DMS53 (cell line): ENCODE measurements around the gene LFNG.

Experiments used
- DNase-seq: peaks from one replicate; lab custom pipeline; 2025; lab: John Stamatoyannopoulos, UW

Gene LFNG

DNA sequence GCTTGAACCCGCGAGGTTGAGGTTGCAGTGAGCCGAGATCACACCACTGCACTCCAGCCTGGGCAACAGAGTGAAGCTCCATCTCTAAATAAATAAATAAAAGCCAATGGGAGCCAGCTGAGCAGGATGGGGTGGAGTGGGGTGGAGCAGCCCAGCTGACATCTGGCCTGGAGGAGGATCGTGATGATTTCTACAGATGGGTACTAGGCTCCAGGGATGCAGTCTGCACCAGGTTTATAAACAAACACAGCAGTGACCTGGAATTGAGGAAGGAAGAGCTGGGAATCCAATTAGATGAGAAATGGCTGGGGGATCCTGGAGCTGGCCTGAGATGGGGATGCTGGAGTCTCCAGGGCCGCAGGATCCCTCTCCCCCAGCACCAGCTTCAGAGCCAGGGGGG is 36.1 kb upstream of the LFNG start:
- peak; percentile 58 for DNase-seq

DNA sequence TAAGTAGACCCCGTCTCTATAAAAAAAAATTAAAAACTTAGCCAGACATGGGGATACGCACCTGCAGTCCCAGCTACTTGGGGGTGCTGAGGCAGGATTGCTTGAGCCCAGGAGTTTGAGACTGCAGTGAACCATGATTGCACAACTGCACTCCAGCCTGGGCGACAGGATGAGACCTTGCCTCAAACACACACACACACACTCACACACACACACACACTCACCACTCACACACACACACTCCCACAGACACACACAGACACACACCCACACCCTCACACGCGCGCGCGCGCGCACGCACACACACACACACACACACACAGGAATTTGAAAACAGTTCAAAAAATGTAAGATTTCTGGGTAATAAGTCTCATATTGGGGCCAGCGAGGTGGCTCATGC is 34.7 kb upstream of the LFNG start:
- DNase-seq = no peak

DNA sequence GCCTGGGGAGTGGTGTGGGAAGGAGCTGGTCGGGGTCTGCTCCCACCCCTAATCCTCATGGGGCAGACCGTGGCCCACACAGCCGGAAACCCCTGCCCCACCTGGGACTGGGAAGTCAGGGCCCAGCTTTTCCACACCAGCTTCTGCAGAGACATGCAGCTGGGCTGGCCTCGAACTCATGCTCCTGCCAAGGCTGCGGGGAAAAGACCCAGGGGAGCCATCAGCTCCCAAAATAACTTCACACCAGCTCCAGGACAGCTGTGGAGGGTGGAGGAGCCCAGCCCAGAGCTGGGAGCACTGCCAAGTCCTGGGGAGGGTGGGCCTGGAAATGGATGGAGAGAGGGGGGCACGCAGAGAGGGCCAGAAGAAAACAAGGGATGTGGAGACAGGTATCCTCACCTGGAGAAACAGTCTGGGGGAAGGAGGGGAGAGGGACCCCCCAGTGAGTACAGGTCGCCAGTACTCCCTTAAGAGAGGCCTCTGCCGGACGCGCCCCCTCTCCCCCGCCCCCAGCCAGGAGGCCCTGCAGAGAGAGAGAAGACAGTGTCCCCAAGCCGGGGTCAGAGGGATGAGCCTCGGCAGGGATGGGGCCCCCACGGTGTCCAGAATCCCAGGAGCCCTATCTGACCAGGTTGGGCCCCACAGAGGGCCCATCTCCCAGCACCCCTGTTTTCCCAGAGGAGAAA is 31.8 kb upstream of the LFNG start:
- DNase-seq = no peak

DNA sequence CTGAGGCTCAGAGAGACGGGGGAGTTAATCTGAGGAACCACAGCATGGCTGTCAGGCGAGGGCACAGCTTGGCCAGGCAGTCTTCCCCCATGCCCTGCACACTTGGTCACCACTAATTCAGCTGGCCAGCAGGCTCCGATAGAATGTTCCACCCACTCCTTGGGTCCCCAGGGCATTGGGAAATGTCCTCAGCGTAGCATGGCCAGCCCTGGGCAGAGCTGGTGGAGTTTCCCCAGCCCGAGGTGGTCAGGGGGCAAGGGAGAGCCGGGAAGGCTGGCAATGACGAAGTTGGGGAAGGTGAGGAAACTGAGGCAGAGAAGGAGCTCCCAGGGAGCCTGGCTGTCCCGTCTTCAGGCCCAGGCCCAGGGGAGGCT is 31.3 kb upstream of the LFNG start:
- DNase-seq = no peak

DNA sequence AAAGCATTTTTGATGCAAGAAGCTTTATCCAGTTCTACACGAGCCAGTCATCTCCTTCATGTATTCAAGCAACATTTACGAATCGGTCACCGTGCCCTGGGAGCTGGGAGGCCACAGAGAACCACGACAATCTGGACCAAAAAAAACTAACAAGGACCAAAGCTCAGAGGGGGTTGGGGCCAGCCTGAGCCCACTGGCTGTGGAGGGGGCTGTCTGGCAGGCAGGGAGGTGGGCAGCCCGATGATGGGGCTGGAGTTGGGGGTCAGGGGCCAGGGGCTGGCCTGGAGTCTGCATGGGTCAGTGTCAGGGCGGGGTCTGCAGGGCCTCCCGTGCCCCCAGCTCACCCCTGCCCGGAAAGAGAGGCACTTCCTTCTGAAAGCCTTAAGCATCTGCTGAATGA is 30.9 kb upstream of the LFNG start:
- DNase-seq = no peak

DNA sequence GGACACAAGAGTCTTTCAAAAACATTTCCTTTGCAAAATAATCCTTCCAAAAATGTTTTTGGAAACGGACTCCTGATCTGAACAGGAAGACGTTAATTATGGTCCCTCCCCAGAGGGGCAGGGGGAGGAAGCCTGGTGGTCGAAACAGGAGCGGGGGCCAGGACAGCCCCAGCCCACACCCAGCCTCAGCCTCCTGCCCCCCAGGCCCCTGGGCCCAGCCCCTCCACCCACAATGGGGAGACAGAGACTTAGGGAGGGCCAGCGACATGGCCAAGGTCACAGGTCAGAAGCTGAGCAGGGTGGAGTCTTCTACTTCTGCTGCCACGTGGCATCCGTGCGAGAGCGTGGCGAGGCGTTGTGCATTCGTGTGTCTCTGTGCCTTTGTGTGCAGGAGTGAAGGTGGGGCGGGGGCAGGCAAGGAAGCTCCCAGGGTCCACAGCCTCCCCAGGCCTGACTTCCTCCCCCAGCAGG is 29.4 kb upstream of the LFNG start:
- DNase-seq = no peak

DNA sequence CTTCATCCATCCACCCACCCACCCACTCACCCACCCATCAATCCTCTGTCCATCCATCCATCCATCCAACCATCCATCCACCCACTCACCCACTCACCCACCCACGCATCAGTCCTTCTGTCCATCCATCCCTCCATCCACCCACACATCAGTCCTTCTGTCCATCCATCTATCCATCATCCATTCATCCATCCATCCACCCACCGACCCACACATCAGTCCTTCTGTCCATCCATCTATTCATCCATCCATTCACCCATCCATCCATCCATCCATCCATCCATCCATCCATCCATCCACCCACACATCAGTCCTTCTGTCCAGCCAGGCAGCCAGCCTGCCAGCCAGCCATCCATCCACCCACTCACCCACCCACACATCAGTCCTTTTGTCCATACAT is 27.5 kb upstream of the LFNG start:
- no peak for DNase-seq

DNA sequence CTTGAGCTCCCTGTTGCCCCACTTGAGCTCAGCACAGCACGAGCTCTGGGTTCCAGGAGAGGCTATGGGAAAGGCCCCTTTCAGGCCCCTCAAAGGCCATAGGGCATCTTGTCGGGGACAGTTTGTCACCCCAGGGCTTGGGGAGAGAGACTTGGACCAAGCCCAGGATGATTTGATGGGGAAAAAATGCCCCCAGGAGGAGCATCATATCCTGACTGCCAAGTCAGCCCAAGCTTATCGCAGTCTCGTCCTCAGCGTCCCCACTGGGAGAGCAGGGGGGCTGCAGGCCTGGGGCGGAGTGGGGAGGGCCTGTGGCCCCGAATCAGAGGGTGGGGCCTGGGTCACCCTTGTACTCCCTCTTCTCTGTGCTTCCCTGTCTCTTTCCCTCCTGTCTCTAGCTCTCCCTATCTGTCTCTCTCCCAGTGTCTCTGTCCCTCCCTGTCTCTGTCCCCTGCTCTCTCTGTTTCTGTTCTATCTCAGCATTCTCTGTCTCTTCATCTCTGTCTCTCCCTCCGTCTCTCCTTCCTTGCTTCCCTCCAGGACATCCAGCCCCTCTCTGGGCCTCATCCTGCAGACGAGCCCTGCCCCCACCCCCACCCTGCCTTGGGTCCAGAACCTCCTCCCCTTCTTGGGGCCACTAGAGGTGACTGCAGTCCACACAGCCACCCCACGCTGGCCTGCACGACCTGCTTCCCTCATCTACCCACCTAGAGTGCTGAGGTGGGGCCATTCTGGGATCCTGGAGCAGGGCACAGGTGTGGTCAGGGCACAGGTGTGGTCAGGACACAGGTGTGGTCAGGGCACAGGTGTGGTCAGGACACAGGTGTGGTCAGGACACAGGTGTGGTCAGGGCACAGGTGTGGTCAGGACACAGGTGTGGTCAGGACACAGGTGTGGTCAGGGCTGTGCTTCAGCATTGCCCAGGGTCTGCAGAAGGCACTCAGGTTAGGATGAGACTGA is 26.1 kb upstream of the LFNG start:
- no peak for DNase-seq

DNA sequence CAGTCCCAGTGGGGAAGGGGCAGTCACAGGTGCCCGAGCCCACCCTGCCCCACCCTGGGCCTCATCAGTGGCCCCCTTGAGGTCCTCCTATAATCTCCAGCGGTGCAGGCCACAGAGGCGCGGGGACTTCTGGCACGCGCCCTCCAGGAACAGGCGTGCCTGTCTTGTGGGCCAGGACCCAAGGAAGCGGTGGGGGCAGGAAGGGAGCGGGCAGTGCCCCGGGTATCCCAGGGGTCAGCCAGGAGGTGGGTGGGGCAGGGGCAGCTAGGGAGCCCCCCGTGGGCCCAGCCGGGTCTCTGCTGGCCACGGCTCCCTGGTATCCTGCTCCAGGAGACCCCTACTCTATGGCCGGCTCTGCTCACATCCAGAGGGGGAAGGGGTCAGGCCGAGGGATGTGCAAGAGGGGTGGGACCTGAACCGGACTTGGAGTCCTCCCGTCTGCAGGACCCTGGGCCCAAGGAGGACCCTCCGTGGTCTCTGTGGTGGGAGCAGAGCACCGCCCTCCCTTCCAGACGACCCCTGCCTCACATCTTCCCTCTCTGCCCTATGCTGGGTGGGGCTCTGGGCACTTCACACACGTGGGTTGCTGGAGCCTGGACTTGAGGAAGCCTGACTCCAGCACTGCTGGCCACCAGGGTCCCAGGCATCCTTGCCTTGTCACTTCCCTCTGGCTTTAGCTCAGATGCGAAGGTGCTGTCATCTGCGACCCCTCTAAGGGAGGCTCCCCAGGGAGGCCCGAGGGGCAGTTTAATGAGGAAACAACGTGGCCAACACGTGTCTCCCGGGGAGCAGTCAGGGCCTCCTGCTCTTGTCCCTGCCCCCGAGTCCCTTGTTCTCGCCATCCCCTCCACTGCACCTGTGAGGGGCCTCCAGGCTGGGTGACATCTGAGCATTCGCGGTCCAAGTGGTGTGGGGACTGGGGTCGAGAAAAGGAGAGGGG is 25.1 kb upstream of the LFNG start:
- no peak for DNase-seq

DNA sequence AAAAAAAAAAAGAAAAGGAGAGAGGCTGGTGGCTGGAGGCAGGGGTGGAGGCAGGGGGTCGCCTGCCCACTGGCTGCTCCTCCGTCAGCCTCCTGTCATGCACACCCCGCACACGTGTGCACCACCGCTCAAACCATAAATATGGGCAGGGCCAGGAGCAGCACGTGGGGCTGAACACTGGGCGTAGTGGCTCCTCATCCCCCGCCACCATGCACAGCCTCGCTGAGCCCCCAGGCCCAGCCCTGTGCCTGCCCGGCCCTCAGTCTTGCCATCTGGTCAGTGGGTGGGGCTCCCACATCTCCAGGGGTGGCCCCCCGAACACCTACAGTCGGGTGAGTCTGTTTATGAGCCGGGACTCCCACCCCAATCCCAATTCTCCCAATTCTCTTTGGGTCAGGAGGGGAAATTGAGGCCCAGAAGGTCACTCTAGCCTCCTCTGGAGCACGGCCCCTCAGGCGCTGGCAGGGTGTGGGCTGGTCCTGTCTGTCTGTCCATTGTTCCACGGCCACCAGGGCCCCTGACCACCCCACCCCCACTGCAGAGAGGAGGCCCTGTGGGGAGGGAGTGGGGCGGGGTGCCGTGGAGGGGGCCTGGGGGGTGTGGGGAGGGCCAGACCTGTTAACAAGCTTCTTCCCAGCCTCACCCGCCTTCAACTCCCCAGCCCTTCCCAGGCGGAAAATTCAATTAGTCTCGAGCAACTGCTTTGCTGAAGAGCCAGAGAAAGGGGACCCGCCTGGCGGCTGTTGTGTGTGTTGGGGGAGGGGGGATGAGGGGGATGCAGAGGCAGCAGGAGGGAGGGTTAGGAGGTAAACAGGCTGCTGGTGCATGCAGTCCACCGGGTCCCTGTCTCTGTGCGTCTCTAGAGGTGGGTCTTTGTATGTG is 23.9 kb upstream of the LFNG start:
- peak; percentile 28 for DNase-seq

DNA sequence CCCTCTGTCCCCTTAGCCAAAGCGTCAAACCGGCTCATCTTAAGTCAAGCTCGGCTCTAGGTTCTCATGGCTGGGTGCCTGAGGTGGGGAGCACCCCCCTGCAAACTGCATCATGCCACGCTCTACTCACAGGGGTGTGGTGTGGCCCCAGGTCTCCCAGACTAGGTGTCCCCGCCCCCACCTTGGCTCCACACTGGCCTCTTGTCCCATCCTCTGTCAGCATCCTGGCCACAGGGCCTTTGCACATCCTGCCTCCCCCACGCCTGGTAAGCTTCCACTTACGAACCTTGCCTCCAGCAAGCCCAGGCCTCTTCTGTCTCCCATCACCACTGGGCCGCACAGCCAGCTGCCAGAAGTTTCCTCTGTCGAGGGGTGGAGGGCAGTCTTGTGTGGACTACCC is 23.2 kb upstream of the LFNG start:
- no peak for DNase-seq

DNA sequence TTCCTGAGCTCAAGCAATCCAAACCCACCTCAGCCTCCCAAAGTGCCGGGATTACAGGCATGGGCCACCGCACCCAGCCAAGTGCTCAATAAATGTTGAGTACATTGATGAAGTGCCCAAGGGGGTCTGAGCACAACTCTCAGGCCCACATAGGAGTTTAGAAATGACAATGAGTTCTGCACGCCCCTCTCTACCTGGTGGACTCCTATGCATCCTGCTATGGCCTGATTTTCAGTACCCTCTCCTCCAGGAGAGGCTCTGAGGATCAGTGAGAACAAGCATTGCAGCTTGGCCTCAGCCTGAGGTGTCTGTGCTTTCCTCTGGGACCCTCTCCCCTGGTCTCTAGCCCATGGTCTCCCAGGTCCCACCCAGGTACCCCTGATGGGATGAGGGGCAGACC is 22.5 kb upstream of the LFNG start:
- DNase-seq = no peak

DNA sequence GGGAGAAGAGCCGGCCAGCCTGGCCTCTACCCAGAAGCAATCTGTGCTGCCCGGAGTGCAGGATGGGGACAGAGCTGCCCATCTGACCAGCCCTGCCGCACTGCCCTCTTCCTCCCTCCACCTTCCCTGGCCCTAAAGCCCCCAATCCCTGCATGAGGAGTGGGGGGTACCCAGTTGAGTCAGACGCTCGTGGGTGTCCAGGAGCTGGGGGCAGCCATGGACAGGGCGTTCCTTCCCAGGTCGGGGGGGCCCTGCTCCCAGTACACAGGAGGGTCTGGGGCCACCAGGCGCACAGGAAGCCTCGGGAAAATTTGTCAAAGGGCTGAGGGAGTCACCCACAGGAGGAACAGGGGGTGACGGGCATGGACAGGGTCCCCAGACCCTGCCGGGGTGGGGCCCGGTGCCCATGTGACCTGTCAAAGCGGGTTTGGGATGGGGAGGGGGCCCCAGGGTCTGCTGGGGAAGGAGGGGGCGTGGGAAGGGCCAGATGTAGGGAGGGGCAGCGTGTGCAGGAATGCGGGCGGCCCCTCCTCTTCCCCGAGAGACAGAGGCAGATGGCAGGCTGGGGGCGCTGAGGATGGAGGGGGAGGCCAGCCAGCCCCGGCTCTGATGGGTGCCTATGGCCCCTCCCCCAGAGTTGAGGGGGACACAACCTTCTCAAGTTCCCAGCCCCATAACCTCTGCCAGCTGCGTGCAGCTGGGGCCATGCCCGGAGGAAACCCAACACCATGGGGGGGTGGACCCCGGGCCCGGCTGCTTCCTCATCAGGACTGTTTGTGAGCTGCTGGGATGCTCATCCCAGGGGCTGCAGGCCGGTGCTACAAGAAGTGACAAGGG is 21.9 kb upstream of the LFNG start:
- DNase-seq = peak; percentile 29

DNA sequence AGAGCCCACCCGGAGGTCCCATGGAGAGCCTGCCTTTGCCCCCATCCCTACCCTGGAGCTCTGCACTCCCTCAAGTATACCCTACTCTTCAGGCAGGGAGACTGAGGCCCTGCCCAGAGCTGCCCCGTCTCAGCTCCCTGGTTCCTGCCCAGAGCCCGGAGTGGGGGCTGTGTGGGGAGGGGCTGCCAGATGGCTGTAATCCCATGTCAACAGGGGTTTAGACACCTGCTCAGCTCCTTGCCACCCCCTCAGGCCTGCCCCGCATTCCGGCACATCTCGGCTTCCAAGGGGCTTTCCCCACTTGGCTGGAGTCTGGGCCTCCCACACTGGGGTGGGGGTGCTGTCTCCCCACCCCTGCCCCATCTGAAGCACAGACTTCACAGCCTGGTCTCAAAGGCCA is 20.9 kb upstream of the LFNG start:
- no peak for DNase-seq

DNA sequence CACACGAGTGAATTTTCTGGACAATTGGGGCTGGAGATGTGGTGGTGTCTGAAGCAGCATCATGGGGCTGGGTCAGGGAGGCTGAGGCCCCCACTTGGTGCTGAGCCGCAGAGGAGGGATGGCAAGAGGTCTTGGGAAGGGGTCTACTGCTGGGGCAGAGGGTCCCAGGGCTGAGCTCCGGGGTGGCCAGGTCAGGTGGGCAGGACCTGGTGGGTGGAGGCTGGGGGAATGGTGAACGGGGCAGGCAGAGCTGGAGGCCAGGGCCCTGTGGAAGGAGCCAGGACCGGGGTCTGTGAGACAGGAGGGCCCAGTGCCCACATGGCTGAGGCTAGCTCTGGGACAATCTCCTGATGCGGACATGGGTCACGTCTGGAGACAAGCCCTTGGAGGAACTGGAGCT is 20.4 kb upstream of the LFNG start:
- DNase-seq = no peak

DNA sequence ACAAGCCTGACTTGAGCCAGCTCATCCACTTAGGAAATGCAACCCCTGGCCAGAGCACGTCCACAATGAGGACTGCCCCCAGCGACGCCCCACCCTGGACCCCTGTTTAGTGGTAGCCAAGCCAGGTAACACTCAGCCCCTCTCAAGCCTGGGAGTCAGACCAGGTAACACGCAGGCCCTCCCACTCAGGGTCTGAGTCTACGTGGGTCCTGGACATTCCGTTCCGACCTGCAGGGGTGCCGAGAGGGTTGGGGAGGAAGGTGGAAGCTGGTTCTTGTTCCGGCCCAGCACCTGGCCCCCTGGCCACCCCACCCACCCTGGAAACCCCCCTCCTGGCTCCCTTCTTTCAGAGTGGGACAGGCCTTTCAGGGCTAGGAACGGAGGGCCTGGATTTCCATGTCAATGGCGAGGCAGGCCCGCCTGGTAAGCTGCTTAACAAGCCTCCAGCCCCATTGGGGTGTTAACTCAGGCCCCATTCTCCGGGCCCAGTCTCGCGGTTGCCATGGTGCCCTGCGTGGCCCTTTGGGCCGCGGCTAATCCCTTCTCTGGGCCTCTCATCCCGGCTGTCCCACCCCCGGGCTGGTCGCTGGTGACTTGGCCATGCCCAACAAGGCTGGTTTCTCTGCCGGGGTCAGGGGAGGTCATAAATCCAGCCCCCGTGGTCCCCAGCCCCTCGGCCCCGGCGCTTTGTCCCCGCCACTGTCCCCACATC is 19.7 kb upstream of the LFNG start:
- DNase-seq = no peak

DNA sequence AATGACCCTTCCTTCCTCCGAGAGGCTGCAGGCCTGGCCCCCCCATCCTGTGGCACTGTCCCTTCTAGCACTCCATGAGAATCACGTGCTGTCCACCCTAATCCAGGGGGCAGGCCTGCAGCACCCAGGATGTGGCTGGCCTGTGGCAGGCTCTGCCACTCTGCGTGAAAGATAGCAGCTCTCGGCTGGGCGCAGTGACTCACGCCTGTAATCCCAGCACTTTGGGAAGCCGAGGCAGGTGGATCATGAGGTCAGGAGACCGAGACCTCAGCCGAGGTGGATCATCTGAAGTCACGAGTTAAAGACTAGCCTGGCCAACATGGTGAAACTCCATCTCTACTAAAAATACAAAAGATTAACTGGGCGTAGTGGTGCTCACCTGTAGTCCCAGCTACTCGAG is 18.9 kb upstream of the LFNG start:
- DNase-seq = no peak

DNA sequence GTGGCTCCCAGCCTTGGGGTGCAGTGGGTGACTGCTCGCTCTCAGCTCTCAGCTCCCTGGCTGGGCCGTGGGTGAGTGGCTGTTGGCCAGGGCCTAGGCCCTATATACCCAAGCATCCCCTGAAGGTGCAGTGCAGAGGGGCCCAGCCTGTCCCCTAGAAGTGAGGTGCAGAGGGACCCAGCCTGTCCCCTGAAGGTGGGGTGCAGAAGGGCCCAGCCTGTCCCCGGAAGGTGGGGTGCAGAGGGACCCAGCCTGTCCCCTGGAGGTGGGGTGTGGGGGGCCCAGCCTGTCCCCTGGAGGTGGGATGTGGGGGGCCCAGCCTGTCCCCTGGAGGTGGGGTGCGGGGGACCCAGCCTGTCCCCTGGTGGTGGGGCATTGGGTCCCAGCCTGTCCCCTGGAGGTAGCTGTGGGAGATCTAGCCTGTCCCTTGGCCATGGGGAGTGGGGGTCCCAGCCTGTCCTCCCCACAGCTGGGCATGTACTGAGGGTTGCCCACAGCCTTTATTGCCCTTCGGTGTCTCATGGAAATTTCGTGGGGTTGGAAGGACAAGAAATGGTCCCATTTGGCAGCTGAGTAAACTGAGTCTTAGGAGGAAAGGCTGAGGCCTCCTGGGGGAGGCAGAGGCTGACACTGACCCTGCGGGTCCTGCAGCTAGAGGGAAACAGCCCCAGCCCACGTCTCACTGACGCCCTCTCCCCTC is 17.5 kb upstream of the LFNG start:
- DNase-seq = no peak

DNA sequence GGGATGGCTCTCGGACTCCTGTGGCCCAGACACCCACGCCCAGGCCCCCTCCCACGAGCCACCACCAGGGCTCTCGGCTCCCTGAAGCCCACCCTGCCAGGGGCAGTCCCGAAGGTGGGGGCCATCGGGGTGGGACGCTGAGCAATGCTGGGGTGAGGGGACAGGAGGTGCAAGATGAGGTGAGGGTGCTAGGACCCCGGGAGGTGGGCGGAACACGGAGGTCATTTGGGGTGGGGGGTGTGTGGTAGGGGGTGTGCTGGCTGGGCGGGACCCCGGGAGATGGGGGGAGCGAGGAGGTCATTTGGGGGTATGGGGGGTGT is 17.0 kb upstream of the LFNG start:
- DNase-seq = no peak
